ENCODE measurements around the gene NR2C2AP.
A peak's percentile ranks its signal among the peaks of the same experiment; 100 is the strongest.
"Not testable (repeated sequence)": the region's sequence is repeated elsewhere in the genome, so short reads cannot be mapped to it uniquely, and the experiment has no call there.

Gene NR2C2AP

DNA sequence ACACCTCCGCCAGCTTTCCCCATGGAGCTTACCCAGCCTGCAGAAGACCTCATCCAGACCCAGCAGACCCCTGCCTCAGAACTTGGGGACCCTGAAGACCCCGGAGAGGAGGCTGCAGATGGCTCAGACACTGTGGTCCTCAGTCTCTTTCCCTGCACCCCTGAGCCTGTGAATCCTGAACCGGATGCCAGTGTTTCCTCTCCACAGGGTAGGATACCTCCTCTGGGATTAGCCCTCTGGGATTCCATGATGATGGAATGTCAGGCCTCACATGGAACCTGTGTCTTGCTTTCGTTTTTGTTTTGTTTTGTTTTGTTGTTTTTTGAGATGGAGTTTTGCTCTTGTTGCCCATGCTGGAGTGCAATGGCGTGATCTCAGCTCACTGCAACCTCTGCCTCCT lies 9.3 kb downstream of the NR2C2AP start:
- Histone ChIP-seq H3K36me3 (ENCODE audit: insufficient read depth, low read depth, low read length) (peaks cover 21% of the 10 kb centered on the region), H3K9ac (ENCODE audit: low read depth, low read length) (no peak overlapping the region), H3K9me3 (ENCODE audit: insufficient read depth, low read depth, low read length) (no peaks in the 10 kb centered on the region), H3K27ac (ENCODE audit: low read length) (no peak overlapping the region), H3K4me1 (ENCODE audit: insufficient read depth, low read length) (no peaks in the 10 kb centered on the region; the same call in 1 of the 2 replicates), H3K4me3 (ENCODE audit: low read length) (no peak overlapping the region), H3K27me3 (ENCODE audit: insufficient read depth, low read length) (no peaks in the 10 kb centered on the region)

DNA sequence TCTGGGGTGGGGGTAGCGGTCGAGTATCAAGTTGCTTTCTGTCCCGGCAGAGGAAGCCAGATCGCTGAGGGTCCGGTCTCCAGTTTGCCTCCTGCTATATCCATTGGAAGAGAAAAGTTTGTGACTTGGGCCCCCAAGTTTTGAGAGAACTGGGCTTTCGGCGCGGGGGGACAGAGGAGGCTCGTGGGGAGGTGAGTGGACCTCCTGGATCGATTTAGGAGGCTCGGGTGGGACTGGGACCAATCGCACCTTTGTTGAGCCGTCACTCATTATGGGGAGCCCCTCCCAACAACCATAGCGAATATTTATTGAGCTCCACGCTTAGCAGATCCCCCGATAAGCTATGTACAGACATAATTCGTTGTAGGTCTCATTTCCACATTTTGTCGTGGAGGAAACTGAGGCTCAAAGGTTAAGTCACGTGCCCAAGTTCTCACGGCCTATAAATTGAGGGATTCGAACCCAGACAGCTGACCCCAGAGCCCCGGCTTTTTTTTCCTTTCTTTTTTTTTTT lies 10.2 kb downstream of the NR2C2AP start:
- Histone ChIP-seq H3K27me3 (ENCODE audit: insufficient read depth, low read length) (no peaks in the 10 kb centered on the region), H3K4me1 (ENCODE audit: insufficient read depth, low read length) (no peaks in the 10 kb centered on the region; the same call in 1 of the 2 replicates), H3K36me3 (ENCODE audit: insufficient read depth, low read depth, low read length) (peaks cover 12% of the 10 kb centered on the region; the same call in 1 of the 2 replicates), H3K9me3 (ENCODE audit: insufficient read depth, low read depth, low read length) (no peaks in the 10 kb centered on the region), H3K27ac (ENCODE audit: low read length) (peak overlapping the region; percentile 94), H3K9ac (ENCODE audit: low read depth, low read length) (peak overlapping the region; percentile 94; the same call in 1 of the 2 replicates), H3K4me3 (ENCODE audit: low read length) (peak overlapping the region; percentile 99)

DNA sequence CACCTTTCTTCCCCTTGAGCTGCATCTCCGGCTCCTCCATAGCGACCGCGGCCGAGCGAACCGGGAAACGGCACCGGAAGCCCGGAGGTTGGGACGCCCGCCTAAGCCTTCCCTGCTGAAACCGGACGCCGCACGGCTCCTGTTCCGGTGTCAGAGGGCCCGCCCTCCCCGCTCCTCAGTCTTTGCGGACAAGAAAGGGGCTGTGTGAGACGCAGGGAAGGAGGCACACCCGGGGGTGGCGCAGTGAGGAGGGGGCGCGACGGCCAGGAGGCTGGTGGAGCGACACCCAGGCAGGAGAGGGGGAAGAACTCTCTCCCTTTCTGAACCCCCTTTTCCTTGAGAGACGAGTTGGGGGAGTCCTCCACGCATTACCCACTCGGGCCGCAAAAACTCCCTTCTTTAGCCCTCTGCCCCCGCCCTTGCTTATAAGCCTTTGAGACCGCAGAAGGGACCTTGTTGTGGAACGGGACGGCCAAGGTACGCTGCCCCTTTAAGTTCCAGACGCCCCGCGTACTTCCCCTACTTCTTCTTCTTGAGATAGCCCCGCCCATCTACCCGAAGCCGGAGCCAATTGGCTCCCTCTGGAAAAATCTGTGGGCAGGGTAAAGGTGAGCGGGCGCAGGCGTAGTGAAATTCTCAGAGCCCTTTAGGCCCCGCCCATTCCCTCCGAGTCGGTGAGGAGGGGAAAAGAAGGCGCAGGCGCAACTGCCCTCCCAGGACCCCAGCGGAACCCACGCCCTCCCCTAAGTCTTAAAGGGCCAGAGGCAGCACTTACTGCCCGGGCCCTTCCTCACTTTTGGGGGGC lies 10.9 kb downstream of the NR2C2AP start, which contains the start of the genes BORCS8 and RFXANK:
Gene BORCS8, minus strand, starts transcription at position 75 of the 805 bp plus-strand sequence. Its CDS starts 35 bp downstream, at position 40.
Gene RFXANK, plus strand, starts transcription at position 181 of the 805 bp plus-strand sequence. CDS start 1,689 bp downstream, outside the sequence.
- peak within 1 kb of the TSS; percentile 97 for H3K27ac ChIP-seq (ENCODE audit: low read length)
- H3K4me1 ChIP-seq (ENCODE audit: insufficient read depth, low read length) = no peaks in the 10 kb centered on the region; the same call in 1 of the 2 replicates

DNA sequence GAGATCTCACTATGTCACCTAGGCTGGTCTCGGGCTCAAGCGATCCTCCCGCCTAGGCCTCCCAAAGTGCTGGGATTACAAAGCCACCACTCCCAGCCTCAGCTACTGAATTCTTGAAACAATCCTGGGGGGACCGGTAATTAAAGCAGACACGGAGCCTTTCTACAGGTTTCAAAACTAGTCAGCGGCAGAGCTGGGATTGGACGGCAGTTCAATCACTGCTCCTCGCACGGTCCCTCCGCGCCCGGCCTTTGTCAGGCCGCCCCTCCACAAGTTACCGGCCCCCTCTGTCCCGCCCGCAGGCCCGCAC lies 11.5 kb downstream of the NR2C2AP start:
- Histone ChIP-seq H3K4me1 (ENCODE audit: insufficient read depth, low read length) (no peaks in the 10 kb centered on the region; the same call in 1 of the 2 replicates), H3K9ac (ENCODE audit: low read depth, low read length) (peak overlapping the region; percentile 97), H3K27ac (ENCODE audit: low read length) (no peak overlapping the region), H3K9me3 (ENCODE audit: insufficient read depth, low read depth, low read length) (no peaks in the 10 kb centered on the region), H3K36me3 (ENCODE audit: insufficient read depth, low read depth, low read length) (peaks cover 6% of the 10 kb centered on the region; the same call in 1 of the 2 replicates), H3K27me3 (ENCODE audit: insufficient read depth, low read length) (no peaks in the 10 kb centered on the region), H3K4me3 (ENCODE audit: low read length) (peak overlapping the region; percentile 99)

More for the DNA sequence above, 10.9 kb downstream of the NR2C2AP start, which contains the start of the genes BORCS8 and RFXANK:
- Histone ChIP-seq H3K9ac (ENCODE audit: low read depth, low read length) (peak within 1 kb of the TSS; percentile 97), H3K36me3 (ENCODE audit: insufficient read depth, low read depth, low read length) (peaks cover 12% of the 10 kb centered on the region; the same call in 1 of the 2 replicates), H3K27me3 (ENCODE audit: insufficient read depth, low read length) (no peaks in the 10 kb centered on the region), H3K4me3 (ENCODE audit: low read length) (peak within 1 kb of the TSS; percentile 99), H3K9me3 (ENCODE audit: insufficient read depth, low read depth, low read length) (no peaks in the 10 kb centered on the region)

DNA sequence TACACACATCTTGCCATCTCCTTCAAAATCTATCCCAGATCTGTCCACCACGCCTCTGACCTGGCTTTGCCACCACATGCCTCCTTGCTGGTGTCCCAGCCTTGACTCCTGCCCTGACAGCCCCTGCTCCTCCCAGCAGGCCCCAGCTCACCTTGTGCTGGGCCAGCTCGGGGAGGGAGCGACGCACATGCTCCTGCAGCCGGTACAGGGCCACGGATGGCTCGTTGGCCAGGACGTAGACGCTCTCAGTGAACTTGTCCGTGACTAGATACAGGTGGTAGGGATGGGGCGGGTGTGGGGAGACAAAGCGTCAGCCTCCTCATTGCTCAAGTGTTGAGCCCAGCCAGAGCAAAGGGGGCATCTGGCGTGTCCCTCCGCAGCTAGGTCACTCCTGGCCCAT lies 16.5 kb downstream of the NR2C2AP start:
- H3K36me3 ChIP-seq (ENCODE audit: insufficient read depth, low read depth, low read length) = no peaks in the 10 kb centered on the region
- H3K27me3 ChIP-seq (ENCODE audit: insufficient read depth, low read length) = no peaks in the 10 kb centered on the region
- no peak overlapping the region for H3K27ac ChIP-seq (ENCODE audit: low read length)
- no peak overlapping the region for H3K9ac ChIP-seq (ENCODE audit: low read depth, low read length)
- no peak overlapping the region for H3K4me3 ChIP-seq (ENCODE audit: low read length)
- no peaks in the 10 kb centered on the region; the same call in 1 of the 2 replicates for H3K4me1 ChIP-seq (ENCODE audit: insufficient read depth, low read length)
- H3K9me3 ChIP-seq (ENCODE audit: insufficient read depth, low read depth, low read length) = no peaks in the 10 kb centered on the region

DNA sequence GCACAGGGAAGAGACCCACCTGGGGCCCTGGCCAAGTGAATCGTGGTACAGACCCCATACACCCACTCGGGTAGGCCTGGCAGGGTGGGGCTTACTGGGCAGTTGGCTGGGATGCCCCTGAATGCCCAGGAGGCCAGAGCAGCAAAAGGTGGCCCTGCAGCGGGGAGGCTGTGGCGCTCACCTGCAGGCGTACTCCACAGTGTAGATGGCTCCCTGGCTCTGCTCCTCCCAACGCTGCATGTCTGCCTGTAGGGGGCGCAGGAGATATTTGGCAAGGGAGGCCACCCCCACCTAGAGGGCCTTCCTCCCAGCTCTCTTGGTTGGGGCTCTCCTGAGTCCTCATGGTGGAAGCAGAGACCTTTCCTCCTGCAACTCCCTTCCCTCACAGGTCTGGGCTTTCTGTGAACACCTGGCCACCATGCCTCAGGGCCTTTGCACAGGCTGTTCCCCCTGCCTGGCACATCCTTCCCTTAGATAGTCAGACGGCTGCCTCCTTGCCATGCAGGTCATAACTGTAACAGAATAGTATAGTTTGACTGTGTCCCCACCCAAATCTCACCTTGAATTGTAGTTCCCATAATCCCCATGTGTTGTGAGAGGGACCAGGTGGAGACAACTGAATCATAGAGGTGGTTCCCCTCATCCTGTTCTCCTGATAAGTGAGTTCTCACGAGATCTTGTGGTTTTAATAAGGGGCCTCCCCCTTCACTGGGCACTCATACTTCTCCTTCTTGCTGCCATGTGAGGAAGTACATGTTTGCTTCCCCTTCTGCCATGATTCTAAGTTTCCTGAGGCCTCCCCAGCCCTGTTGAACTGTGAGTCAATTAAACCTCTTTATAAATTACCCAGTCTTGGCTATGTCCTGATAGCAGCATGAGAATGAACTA lies 17.1 kb downstream of the NR2C2AP start:
- Histone ChIP-seq H3K36me3 (ENCODE audit: insufficient read depth, low read depth, low read length) (no peaks in the 10 kb centered on the region), H3K27ac (ENCODE audit: low read length) (no peak overlapping the region), H3K4me3 (ENCODE audit: low read length) (no peak overlapping the region), H3K9me3 (ENCODE audit: insufficient read depth, low read depth, low read length) (no peaks in the 10 kb centered on the region), H3K27me3 (ENCODE audit: insufficient read depth, low read length) (no peaks in the 10 kb centered on the region), H3K9ac (ENCODE audit: low read depth, low read length) (no peak overlapping the region), H3K4me1 (ENCODE audit: insufficient read depth, low read length) (no peaks in the 10 kb centered on the region; the same call in 1 of the 2 replicates)

DNA sequence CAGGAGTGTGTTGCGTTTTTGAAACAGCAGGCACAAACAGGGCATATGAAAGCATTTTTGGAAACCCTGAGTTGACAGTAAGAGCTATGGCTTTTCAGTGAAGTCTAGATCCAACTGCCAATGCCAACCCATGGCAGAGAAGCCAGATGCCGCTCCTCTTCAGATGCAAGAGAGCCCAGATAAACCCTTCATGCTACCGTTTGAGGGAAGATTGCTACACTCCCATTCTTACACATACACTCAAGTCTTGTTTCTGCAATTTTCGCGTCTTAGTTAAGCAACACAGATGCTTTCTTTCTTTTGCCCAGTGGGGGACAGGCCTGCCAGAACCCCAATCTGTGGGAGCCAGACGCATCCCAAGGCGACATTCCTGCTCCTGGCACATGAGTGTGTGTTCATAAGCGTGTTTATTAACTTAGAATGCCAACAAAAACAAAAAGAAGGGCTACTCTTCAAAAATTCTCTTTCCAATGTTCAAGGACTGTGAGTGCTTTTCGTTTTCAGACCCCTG lies 21.7 kb downstream of the NR2C2AP start:
- no peaks in the 10 kb centered on the region for H3K9me3 ChIP-seq (ENCODE audit: insufficient read depth, low read depth, low read length)
- H3K9ac ChIP-seq (ENCODE audit: low read depth, low read length) = no peak overlapping the region
- no peaks in the 10 kb centered on the region for H3K4me1 ChIP-seq (ENCODE audit: insufficient read depth, low read length)
- H3K4me3 ChIP-seq (ENCODE audit: low read length) = no peak overlapping the region
- H3K27me3 ChIP-seq (ENCODE audit: insufficient read depth, low read length) = no peaks in the 10 kb centered on the region
- no peak overlapping the region for H3K27ac ChIP-seq (ENCODE audit: low read length)
- H3K36me3 ChIP-seq (ENCODE audit: insufficient read depth, low read depth, low read length) = no peaks in the 10 kb centered on the region

DNA sequence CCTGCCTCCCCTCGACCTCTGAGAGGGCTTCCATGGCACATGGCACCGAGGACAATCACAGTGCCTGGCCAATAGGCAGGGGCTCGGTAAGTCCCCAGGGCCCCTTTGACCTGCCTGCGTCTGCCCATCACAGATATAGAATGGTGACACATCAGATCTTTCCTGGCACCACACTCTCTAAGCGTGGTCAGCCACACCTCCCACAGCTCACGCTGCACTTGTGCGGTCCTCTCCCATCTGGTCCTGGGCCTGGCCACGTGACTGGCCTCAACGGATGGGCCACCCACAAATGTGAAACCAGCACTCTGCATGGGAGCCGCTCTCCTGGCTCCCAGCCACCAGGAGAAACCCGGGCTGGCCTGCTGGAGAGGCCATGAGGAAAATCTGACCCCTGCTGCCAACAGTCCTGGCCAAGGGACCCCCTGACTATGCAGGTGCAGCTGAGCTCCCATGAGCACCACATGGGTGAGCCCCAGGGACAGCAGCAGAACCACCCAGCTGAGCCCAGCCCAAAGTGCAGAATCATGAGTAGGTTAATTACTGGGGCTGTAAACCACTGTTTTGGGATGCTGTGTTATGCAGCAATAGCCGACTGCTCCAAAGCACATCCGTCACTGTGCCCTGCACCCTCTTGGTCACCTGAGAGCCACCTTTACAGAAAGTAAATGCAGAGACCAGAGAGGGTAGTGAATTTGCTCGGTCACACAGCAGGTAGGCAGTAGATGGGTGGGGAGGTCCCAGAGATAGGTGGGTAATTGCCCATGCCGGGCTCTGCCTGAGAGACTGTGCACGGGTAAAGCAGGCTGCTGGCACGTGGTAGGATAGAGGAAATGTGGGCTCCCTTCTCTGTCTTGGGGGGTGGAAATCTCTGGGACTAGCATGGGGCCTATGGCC lies 23.4 kb downstream of the NR2C2AP start:
- Histone ChIP-seq H3K4me1 (ENCODE audit: insufficient read depth, low read length) (no peaks in the 10 kb centered on the region), H3K27ac (ENCODE audit: low read length) (no peak overlapping the region), H3K9ac (ENCODE audit: low read depth, low read length) (no peak overlapping the region)

DNA sequence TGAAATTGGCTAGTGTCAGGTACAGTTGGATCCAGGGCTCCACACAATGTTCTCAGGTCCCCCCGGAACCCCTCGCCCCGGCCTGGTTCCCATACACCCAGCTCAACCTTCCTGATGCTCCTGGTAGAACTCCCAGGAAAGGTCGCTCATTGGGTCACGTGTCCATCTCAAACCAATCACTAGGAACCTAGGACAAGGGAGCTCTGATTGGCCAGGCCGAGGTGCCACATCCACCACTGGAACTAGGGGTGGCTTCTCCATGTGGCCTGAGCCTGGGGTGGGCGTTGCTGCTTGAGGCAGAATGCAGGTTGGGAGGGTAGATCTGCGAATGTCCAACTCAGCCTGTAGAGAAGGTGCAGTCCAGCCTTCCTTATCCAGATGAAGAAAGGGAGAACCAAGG lies 26.3 kb downstream of the NR2C2AP start:
- 0 out of 2 replicates have a peak, but pooled peaks cover 3% of the 10 kb centered on the region for H3K4me1 ChIP-seq (ENCODE audit: insufficient read depth, low read length)
- no peaks in the 10 kb centered on the region for H3K36me3 ChIP-seq (ENCODE audit: insufficient read depth, low read depth, low read length)
- no peak overlapping the region for H3K9ac ChIP-seq (ENCODE audit: low read depth, low read length)

More for the DNA sequence above, 23.4 kb downstream of the NR2C2AP start:
- no peaks in the 10 kb centered on the region for H3K9me3 ChIP-seq (ENCODE audit: insufficient read depth, low read depth, low read length)
- no peak overlapping the region for H3K4me3 ChIP-seq (ENCODE audit: low read length)
- H3K27me3 ChIP-seq (ENCODE audit: insufficient read depth, low read length) = no peaks in the 10 kb centered on the region
- no peaks in the 10 kb centered on the region for H3K36me3 ChIP-seq (ENCODE audit: insufficient read depth, low read depth, low read length)

DNA sequence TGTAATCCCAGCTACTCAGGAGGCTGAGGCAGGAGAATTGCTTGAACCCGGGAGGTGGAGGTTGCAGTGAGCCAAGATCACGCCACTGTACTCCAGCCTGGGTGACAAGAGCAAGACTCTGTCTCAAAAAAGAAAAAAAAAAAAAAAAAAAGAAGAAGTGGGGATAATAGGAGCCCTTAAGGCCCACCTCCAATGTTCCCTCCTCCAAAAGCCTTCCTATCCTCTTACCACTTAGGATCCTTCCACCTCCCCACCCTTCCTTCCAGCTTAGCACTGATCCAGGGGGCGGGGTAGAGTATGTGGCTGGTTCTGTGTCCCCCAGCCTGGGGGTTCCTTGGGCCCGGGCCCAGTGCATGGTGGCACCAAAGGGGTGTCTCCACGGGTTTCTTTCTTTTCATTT lies 30.0 kb downstream of the NR2C2AP start:
- H3K36me3 ChIP-seq (ENCODE audit: insufficient read depth, low read depth, low read length); H3K9me3 ChIP-seq (ENCODE audit: insufficient read depth, low read depth, low read length); H3K27ac ChIP-seq (ENCODE audit: low read length); H3K9ac ChIP-seq (ENCODE audit: low read depth, low read length); H3K4me1 ChIP-seq (ENCODE audit: insufficient read depth, low read length); H3K4me3 ChIP-seq (ENCODE audit: low read length): not testable (repeated sequence)
- H3K27me3 ChIP-seq (ENCODE audit: insufficient read depth, low read length) = peaks cover 39% of the 10 kb centered on the region

More for the DNA sequence above, 26.3 kb downstream of the NR2C2AP start:
- Histone ChIP-seq H3K27ac (ENCODE audit: low read length) (no peak overlapping the region), H3K9me3 (ENCODE audit: insufficient read depth, low read depth, low read length) (no peaks in the 10 kb centered on the region), H3K4me3 (ENCODE audit: low read length) (no peak overlapping the region), H3K27me3 (ENCODE audit: insufficient read depth, low read length) (peaks cover 4% of the 10 kb centered on the region; the same call in 1 of the 2 replicates)
